ENCODE measurements around the gene WFDC9. TPM values are rescaled to one million over a fixed set of nuclear protein-coding genes. Genes with fewer than 3 reads are reported as not detected.

WFDC9 gene
- total and polyA plus RNA-seq, 2 of the 8 experiments (the other 6 are each of a cell fraction or from before 2014, with no cell fraction given), result not detected

- TF ChIP-seq POLR2AphosphoS5 (IDR thresholded peaks at IDR 0.05; ENCODE audit: low read depth, low read length), result no peak
- no peak for TF ChIP-seq BRCA1 (IDR thresholded peaks at IDR 0.05; ENCODE audit: low read depth, low read length)
- TF ChIP-seq SAP30 (IDR thresholded peaks at IDR 0.05; ENCODE audit: insufficient read depth, insufficient replicate concordance, low read length), result no peak
- no peak for TF ChIP-seq TEAD4 (IDR thresholded peaks at IDR 0.05; ENCODE audit: low read depth, low read length)
- TF ChIP-seq RBBP5 (IDR thresholded peaks at IDR 0.05; ENCODE audit: borderline replicate concordance, low read depth, low read length), result no peak
- TF ChIP-seq BCL11A (IDR thresholded peaks at IDR 0.05; ENCODE audit: low read depth in 2 of 2, low read length in 2 of 2), result no peak
- no peak for TF ChIP-seq MAX (IDR thresholded peaks at IDR 0.05)
- no peak for TF ChIP-seq RXRA (IDR thresholded peaks at IDR 0.05; ENCODE audit: insufficient read depth, low read depth, low read length)
These were observed 16.5 kb upstream of the WFDC9 start (continued) for GRCh38 chr20:45647441-45648050.
